HG03025 (cell line): ENCODE results near the gene MAN1C1.

Experiments
- ATAC-seq: cut with Tn5 transposase; IDR thresholded peaks from one replicate; pipeline ENCODE4 v1.9.1; 2021; ENCODE audit warnings: mild to moderate bottlenecking, moderate library complexity; ENCODE audit not compliant: unreplicated experiment, low FRiP score

The MAN1C1 gene

GRCh38 chr1:25748531-25749205 lies 132.1 kb downstream of the MAN1C1 start:
- no peak for ATAC-seq

- ATAC-seq: no peak
Observed at GRCh38 chr1:25750923-25751605, 134.5 kb downstream of the MAN1C1 start.

GRCh38 chr1:25754470-25755181 lies 138.0 kb downstream of the MAN1C1 start:
- no peak for ATAC-seq

- ATAC-seq: no peak
Observed at GRCh38 chr1:25755475-25756125, 139.0 kb downstream of the MAN1C1 start.

GRCh38 chr1:25756215-25756614 lies 139.6 kb downstream of the MAN1C1 start:
- ATAC-seq: no peak

GRCh38 chr1:25757151-25757845 lies 140.7 kb downstream of the MAN1C1 start:
- no peak for ATAC-seq

- no peak for ATAC-seq
Observed at GRCh38 chr1:25757846-25758185, 141.2 kb downstream of the MAN1C1 start.

GRCh38 chr1:25758466-25759070 lies 142.0 kb downstream of the MAN1C1 start:
- ATAC-seq: no peak

GRCh38 chr1:25760122-25760719 lies 143.6 kb downstream of the MAN1C1 start:
- no peak for ATAC-seq

- no peak for ATAC-seq
Observed at GRCh38 chr1:25760871-25761270, 144.3 kb downstream of the MAN1C1 start.

- ATAC-seq: no peak
Observed at GRCh38 chr1:25763493-25763892, 146.9 kb downstream of the MAN1C1 start.

- no peak for ATAC-seq
Observed at GRCh38 chr1:25765136-25765922, 148.7 kb downstream of the MAN1C1 start.

- ATAC-seq: no peak
Observed at GRCh38 chr1:25765923-25766589, 149.5 kb downstream of the MAN1C1 start.

GRCh38 chr1:25766721-25767436 lies 150.3 kb downstream of the MAN1C1 start:
- no peak for ATAC-seq

GRCh38 chr1:25767437-25767770 lies 150.8 kb downstream of the MAN1C1 start:
- ATAC-seq: no peak

GRCh38 chr1:25768999-25769398 lies 152.4 kb downstream of the MAN1C1 start:
- no peak for ATAC-seq

GRCh38 chr1:25769625-25770383 lies 153.2 kb downstream of the MAN1C1 start:
- no peak for ATAC-seq
